ENCODE data around the gene PEBP1. TPM values are rescaled to one million over a fixed set of nuclear protein-coding genes. Genes with fewer than 3 reads are reported as not detected.

The PEBP1 gene
- total RNA-seq, 1 donor from 2014 or later, result 285 TPM

- DNase-seq (ENCODE audit: extremely low spot score, unreplicated experiment), result no peak
- Mint-ChIP-seq H3K27ac (no peak overlapping the region), H3K4me1 (ENCODE audit: unreplicated experiment) (no peaks in the 10 kb centered on the region), H3K36me3 (peaks cover 36% of the 10 kb centered on the region), H3K9me3 (no peaks in the 10 kb centered on the region), H3K27me3 (no peaks in the 10 kb centered on the region), H3K4me3 (no peak overlapping the region)
- no peak for TF ChIP-seq CTCF (conservative IDR thresholded peaks at IDR 0.05)
These were observed 9.9 kb downstream of the PEBP1 start for GRCh38 chr12:118145798-118146156.

- no peaks in the 10 kb centered on the region for H3K9me3 Mint-ChIP-seq
- no peak for DNase-seq (ENCODE audit: extremely low spot score, unreplicated experiment)
These were observed 12.4 kb downstream of the PEBP1 start for GRCh38 chr12:118148287-118148686.

DNA sequence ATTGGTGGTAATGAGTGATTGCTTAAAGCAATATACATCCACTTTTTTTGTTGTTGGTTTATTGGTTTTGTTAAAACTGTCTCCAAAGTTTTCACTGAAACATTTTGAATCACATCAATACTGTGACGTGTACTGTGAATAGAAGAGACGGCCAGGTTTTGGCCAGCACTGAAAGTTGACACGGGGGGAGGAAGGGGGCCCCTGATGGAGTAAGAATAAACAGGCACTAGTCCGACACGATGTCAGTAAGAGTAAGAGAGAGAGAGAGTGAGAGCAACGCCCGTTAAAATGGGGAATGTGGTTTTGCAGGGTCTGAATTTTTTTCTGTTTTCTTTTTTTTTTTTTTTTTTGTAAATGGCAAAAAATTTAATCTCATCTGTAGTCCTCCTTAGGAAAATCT is 14.7 kb downstream of the PEBP1 start:
- Mint-ChIP-seq H3K27me3 (no peaks in the 10 kb centered on the region), H3K36me3 (peaks cover 11% of the 10 kb centered on the region), H3K4me3 (peak overlapping the region; percentile 9), H3K4me1 (ENCODE audit: unreplicated experiment) (no peaks in the 10 kb centered on the region), H3K27ac (peak overlapping the region; percentile 78), H3K9me3 (no peaks in the 10 kb centered on the region)
- no peak for DNase-seq (ENCODE audit: extremely low spot score, unreplicated experiment)
- TF ChIP-seq CTCF (conservative IDR thresholded peaks at IDR 0.05), result no peak

More at GRCh38 chr12:118148287-118148686, 12.4 kb downstream of the PEBP1 start:
- no peaks in the 10 kb centered on the region for H3K4me1 Mint-ChIP-seq (ENCODE audit: unreplicated experiment)
- no peak overlapping the region for H3K4me3 Mint-ChIP-seq
- TF ChIP-seq CTCF (conservative IDR thresholded peaks at IDR 0.05), result no peak
- H3K27ac Mint-ChIP-seq, result no peak overlapping the region
- H3K36me3 Mint-ChIP-seq, result peaks cover 26% of the 10 kb centered on the region
- H3K27me3 Mint-ChIP-seq, result no peaks in the 10 kb centered on the region

DNA sequence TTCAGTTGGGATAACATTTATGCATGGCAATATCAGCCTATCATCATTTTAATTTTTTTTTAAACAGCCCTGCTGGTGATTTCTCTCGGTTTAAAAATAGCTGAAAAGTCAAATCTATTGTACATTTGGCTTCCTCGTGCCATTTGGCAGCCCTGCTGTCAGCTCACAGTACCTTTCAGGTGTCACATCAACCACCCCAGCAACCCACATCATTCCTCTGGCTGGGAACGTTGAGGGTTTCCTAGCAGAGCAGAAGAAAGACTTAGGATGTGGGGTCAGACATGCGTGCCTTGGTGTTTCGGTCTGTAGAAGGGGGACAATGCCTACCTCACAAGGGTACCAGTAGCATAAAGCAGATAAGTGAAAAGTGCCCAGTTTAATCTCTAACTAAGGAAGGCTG is 15.8 kb downstream of the PEBP1 start:
- Mint-ChIP-seq H3K27ac (no peak overlapping the region), H3K9me3 (no peaks in the 10 kb centered on the region), H3K4me3 (no peak overlapping the region), H3K4me1 (ENCODE audit: unreplicated experiment) (no peaks in the 10 kb centered on the region), H3K36me3 (peaks cover 7% of the 10 kb centered on the region), H3K27me3 (no peaks in the 10 kb centered on the region)
- no peak for DNase-seq (ENCODE audit: extremely low spot score, unreplicated experiment)
- TF ChIP-seq CTCF (conservative IDR thresholded peaks at IDR 0.05), result no peak

DNA sequence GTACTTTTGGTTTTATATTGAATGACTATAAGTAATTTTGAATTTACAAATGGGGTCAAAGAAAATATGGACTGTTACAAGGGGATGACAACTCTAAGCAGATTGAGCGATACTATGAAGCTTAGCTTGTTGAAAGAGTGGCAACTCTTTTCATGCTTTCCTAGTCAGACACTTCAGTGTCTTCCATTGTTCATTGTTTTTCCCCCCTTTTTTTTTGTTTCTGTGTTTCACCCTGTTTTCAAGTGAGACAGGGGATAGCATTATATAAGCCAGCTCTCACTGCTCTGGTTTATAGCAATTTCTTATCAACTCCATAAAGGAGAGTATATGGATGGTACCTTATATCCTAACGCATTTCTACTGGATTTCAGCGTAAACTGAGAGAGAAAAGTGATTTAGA is 24.6 kb downstream of the PEBP1 start:
- TF ChIP-seq CTCF (conservative IDR thresholded peaks at IDR 0.05), result no peak
- Mint-ChIP-seq H3K9me3 (no peaks in the 10 kb centered on the region), H3K36me3 (peaks cover 8% of the 10 kb centered on the region), H3K4me1 (ENCODE audit: unreplicated experiment) (no peaks in the 10 kb centered on the region), H3K27ac (no peak overlapping the region), H3K27me3 (no peaks in the 10 kb centered on the region), H3K4me3 (no peak overlapping the region)
- no peak for DNase-seq (ENCODE audit: extremely low spot score, unreplicated experiment)
